WTC11 (cell line): Measurements from ENCODE around the gene PHYHIPL. TPM values are rescaled to one million over a fixed set of nuclear protein-coding genes. Genes with fewer than 3 reads are reported as not detected.
A peak's percentile ranks its signal among the peaks of the same experiment; 100 is the strongest.

Experiments
- CREM ChIP-seq: sonication (generic); formaldehyde crosslinking; IDR thresholded peaks from 2 replicates; pipeline ENCODE4 v1.8.1; 2022; ENCODE audit warnings: mild to moderate bottlenecking, missing genetic modification reagents, moderate library complexity
- FOXK1 ChIP-seq: sonication (generic); formaldehyde crosslinking; IDR thresholded peaks from 2 replicates; pipeline ENCODE4 v1.8.0; 2022; ENCODE audit warnings: mild to moderate bottlenecking, moderate library complexity, missing genetic modification reagents
- MXD4 ChIP-seq: fragments of 250-450 bp; sonication (Bioruptor Pico); IDR thresholded peaks from 2 replicates; pipeline ENCODE4 v1.8.0; 2021; ENCODE audit warnings: mild to moderate bottlenecking, moderate library complexity, borderline replicate concordance
- NR1H2 ChIP-seq: sonication (generic); formaldehyde crosslinking; IDR thresholded peaks from 2 replicates; pipeline ENCODE4 v1.9.0; 2021; ENCODE audit warnings: mild to moderate bottlenecking, moderate library complexity, missing genetic modification reagents
- NR3C1 ChIP-seq: sonication (generic); formaldehyde crosslinking; conservative IDR thresholded peaks from 2 replicates; pipeline ENCODE4 v1.8.1; 2023; ENCODE audit warnings: low read depth, mild to moderate bottlenecking, missing genetic modification reagents
- PRRX2 ChIP-seq: fragments of 250-450 bp; sonication (Bioruptor Pico); IDR thresholded peaks from 2 replicates; pipeline ENCODE4 v1.8.0; 2021; ENCODE audit warnings: mild to moderate bottlenecking
- SOX15 ChIP-seq: fragments of 250-450 bp; sonication (Bioruptor Pico); IDR thresholded peaks from 2 replicates; pipeline ENCODE4 v1.9.0; 2021; ENCODE audit warnings: mild to moderate bottlenecking
- ZNF138 ChIP-seq: sonication (generic); formaldehyde crosslinking; conservative IDR thresholded peaks from 2 replicates; pipeline ENCODE4 v1.8.1; 2022; ENCODE audit warnings: mild to moderate bottlenecking, moderate library complexity, missing genetic modification reagents
- ZNF396 ChIP-seq: fragments of 250-450 bp; sonication (Bioruptor Pico); IDR thresholded peaks from 2 replicates; pipeline ENCODE4 v1.8.0; 2021; ENCODE audit warnings: mild to moderate bottlenecking, moderate library complexity, borderline replicate concordance
- ZNF671 ChIP-seq: fragments of 250-450 bp; sonication (Bioruptor Pico); IDR thresholded peaks from 2 replicates; pipeline ENCODE4 v1.8.0; 2021; ENCODE audit warnings: mild to moderate bottlenecking
- total RNA-seq: library from RNA; stranded (reverse); gene quantifications from 3 replicates; pipeline ENCODE4 v1.2.3, GENCODE V29; 2021
- TF ChIP-seq, protein P1 (sequence below): fragments of 250-450 bp; sonication (Bioruptor Pico); IDR thresholded peaks from 2 replicates; pipeline ENCODE4 v1.9.0; 2021; ENCODE audit warnings: mild to moderate bottlenecking
- TF ChIP-seq, protein P2 (sequence below): fragments of 250-450 bp; sonication (Bioruptor Pico); IDR thresholded peaks from 2 replicates; pipeline ENCODE4 v1.9.0; 2021; ENCODE audit warnings: moderate library complexity, mild to moderate bottlenecking, inconsistent platforms, borderline replicate concordance
- TF ChIP-seq, protein P3 (sequence below): sonication (generic); formaldehyde crosslinking; IDR thresholded peaks from 2 replicates; pipeline ENCODE4 v1.8.1; 2023; ENCODE audit warnings: mild to moderate bottlenecking, moderate library complexity, missing genetic modification reagents
- TF ChIP-seq, protein P4 (sequence below): sonication (generic); formaldehyde crosslinking; IDR thresholded peaks from 2 replicates; pipeline ENCODE4 v1.8.1; 2022; ENCODE audit warnings: mild to moderate bottlenecking, missing genetic modification reagents, moderate library complexity, borderline replicate concordance
- TF ChIP-seq, protein P5 (sequence below): sonication (generic); formaldehyde crosslinking; IDR thresholded peaks from 2 replicates; pipeline ENCODE4 v1.8.0; 2022; ENCODE audit warnings: missing genetic modification reagents
- TF ChIP-seq, protein P6 (sequence below): sonication (generic); formaldehyde crosslinking; IDR thresholded peaks from 2 replicates; pipeline ENCODE4 v1.8.0; 2022; ENCODE audit warnings: mild to moderate bottlenecking, missing genetic modification reagents
- TF ChIP-seq, protein P7 (sequence below): fragments of 250-450 bp; sonication (Bioruptor Pico); IDR thresholded peaks from 2 replicates; pipeline ENCODE4 v1.8.0; 2021; ENCODE audit warnings: mild to moderate bottlenecking
- TF ChIP-seq, protein P8 (sequence below): sonication (generic); formaldehyde crosslinking; IDR thresholded peaks from 2 replicates; pipeline ENCODE4 v1.8.1; 2023; ENCODE audit warnings: mild to moderate bottlenecking, missing genetic modification reagents
- TF ChIP-seq, protein P9 (sequence below): sonication (generic); formaldehyde crosslinking; IDR thresholded peaks from 2 replicates; pipeline ENCODE4 v1.8.0; 2023; ENCODE audit warnings: mild to moderate bottlenecking, missing genetic modification reagents

PHYHIPL gene
- total RNA-seq, 1 experiment from 2014 or later = 0.13 TPM

DNA sequence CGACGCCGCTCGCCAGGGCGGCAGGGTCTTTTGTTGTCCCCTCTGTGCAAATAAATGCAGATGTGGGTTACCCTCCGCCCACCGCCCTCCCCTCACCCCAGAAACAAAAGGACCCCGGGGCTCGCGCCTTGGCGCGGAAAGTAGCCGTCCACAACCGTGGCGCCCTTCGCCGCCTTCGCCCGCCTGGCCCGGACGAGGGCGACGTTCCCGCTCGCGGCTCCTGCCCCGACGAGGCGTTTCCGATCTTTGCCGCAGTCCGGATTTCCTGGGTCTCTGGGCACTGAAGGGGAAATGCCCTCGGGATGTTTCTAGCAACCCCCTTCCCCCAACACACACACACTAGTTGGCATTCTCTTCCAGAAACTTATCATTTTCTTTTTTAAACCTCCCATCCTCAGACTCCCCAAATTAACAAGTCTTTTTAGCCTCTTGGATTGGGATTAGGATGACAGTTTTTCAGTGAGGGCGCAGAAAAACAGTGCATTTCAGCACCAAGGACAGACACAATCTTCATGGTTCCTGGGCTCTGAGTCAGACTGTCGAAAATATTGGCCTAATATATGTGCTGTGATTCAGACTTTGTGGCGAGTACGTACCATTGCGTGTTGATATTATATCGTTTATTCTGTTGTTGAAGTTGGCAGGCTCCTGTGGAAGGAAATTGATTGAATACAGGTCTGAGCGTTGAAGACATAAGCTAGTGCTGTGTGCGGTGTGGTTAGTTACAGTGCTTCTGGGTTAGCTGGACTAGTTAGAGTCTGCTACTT lies 771 bp downstream of the PHYHIPL start (continued):
- TF ChIP-seq, protein P1, sequence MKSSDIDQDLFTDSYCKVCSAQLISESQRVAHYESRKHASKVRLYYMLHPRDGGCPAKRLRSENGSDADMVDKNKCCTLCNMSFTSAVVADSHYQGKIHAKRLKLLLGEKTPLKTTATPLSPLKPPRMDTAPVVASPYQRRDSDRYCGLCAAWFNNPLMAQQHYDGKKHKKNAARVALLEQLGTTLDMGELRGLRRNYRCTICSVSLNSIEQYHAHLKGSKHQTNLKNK (CRISPR knock-in tag) = no peak
- TF ChIP-seq, protein P2, sequence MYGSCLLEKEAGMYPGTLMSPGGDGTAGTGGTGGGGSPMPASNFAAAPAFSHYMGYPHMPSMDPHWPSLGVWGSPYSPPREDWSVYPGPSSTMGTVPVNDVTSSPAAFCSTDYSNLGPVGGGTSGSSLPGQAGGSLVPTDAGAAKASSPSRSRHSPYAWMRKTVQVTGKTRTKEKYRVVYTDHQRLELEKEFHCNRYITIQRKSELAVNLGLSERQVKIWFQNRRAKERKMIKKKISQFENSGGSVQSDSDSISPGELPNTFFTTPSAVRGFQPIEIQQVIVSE = no peak
- no peak for TF ChIP-seq ZNF138 (CRISPR knock-in tag)
- no peak for TF ChIP-seq MXD4 (CRISPR knock-in tag)
- TF ChIP-seq NR3C1 = no peak
- TF ChIP-seq CREM (CRISPR knock-in tag) = peak; percentile 64; the same call in 1 of the 2 replicates
- TF ChIP-seq, protein P3, sequence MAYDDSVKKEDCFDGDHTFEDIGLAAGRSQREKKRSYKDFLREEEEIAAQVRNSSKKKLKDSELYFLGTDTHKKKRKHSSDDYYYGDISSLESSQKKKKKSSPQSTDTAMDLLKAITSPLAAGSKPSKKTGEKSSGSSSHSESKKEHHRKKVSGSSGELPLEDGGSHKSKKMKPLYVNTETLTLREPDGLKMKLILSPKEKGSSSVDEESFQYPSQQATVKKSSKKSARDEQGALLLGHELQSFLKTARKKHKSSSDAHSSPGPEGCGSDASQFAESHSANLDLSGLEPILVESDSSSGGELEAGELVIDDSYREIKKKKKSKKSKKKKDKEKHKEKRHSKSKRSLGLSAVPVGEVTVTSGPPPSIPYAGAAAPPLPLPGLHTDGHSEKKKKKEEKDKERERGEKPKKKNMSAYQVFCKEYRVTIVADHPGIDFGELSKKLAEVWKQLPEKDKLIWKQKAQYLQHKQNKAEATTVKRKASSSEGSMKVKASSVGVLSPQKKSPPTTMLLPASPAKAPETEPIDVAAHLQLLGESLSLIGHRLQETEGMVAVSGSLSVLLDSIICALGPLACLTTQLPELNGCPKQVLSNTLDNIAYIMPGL (CRISPR knock-in tag) = peak; percentile 39; the same call in 1 of the 2 replicates
- no peak for TF ChIP-seq PRRX2 (CRISPR knock-in tag)
- TF ChIP-seq NR1H2 = no peak
- TF ChIP-seq, protein P4, sequence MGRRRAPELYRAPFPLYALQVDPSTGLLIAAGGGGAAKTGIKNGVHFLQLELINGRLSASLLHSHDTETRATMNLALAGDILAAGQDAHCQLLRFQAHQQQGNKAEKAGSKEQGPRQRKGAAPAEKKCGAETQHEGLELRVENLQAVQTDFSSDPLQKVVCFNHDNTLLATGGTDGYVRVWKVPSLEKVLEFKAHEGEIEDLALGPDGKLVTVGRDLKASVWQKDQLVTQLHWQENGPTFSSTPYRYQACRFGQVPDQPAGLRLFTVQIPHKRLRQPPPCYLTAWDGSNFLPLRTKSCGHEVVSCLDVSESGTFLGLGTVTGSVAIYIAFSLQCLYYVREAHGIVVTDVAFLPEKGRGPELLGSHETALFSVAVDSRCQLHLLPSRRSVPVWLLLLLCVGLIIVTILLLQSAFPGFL (CRISPR knock-in tag) = 0 out of 2 replicates have a peak, but pooled peaks have one; percentile 47
- no peak for TF ChIP-seq ZNF396 (CRISPR knock-in tag)
- TF ChIP-seq, protein P5, sequence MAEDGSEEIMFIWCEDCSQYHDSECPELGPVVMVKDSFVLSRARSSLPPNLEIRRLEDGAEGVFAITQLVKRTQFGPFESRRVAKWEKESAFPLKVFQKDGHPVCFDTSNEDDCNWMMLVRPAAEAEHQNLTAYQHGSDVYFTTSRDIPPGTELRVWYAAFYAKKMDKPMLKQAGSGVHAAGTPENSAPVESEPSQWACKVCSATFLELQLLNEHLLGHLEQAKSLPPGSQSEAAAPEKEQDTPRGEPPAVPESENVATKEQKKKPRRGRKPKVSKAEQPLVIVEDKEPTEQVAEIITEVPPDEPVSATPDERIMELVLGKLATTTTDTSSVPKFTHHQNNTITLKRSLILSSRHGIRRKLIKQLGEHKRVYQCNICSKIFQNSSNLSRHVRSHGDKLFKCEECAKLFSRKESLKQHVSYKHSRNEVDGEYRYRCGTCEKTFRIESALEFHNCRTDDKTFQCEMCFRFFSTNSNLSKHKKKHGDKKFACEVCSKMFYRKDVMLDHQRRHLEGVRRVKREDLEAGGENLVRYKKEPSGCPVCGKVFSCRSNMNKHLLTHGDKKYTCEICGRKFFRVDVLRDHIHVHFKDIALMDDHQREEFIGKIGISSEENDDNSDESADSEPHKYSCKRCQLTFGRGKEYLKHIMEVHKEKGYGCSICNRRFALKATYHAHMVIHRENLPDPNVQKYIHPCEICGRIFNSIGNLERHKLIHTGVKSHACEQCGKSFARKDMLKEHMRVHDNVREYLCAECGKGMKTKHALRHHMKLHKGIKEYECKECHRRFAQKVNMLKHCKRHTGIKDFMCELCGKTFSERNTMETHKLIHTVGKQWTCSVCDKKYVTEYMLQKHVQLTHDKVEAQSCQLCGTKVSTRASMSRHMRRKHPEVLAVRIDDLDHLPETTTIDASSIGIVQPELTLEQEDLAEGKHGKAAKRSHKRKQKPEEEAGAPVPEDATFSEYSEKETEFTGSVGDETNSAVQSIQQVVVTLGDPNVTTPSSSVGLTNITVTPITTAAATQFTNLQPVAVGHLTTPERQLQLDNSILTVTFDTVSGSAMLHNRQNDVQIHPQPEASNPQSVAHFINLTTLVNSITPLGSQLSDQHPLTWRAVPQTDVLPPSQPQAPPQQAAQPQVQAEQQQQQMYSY = no peak; the same call in 1 of the 2 replicates
- TF ChIP-seq, protein P6, sequence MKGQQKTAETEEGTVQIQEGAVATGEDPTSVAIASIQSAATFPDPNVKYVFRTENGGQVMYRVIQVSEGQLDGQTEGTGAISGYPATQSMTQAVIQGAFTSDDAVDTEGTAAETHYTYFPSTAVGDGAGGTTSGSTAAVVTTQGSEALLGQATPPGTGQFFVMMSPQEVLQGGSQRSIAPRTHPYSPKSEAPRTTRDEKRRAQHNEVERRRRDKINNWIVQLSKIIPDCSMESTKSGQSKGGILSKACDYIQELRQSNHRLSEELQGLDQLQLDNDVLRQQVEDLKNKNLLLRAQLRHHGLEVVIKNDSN (CRISPR knock-in tag) = peak; percentile 62; the same call in 1 of the 2 replicates
- TF ChIP-seq, protein P7, sequence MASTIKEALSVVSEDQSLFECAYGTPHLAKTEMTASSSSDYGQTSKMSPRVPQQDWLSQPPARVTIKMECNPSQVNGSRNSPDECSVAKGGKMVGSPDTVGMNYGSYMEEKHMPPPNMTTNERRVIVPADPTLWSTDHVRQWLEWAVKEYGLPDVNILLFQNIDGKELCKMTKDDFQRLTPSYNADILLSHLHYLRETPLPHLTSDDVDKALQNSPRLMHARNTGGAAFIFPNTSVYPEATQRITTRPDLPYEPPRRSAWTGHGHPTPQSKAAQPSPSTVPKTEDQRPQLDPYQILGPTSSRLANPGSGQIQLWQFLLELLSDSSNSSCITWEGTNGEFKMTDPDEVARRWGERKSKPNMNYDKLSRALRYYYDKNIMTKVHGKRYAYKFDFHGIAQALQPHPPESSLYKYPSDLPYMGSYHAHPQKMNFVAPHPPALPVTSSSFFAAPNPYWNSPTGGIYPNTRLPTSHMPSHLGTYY (CRISPR knock-in tag) = no peak
- TF ChIP-seq, protein P8, sequence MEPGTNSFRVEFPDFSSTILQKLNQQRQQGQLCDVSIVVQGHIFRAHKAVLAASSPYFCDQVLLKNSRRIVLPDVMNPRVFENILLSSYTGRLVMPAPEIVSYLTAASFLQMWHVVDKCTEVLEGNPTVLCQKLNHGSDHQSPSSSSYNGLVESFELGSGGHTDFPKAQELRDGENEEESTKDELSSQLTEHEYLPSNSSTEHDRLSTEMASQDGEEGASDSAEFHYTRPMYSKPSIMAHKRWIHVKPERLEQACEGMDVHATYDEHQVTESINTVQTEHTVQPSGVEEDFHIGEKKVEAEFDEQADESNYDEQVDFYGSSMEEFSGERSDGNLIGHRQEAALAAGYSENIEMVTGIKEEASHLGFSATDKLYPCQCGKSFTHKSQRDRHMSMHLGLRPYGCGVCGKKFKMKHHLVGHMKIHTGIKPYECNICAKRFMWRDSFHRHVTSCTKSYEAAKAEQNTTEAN = peak; percentile 77; the same call in 1 of the 2 replicates
- peak; percentile 58; the same call in 1 of the 2 replicates for TF ChIP-seq FOXK1 (CRISPR knock-in tag)
- TF ChIP-seq SOX15 = no peak
- no peak for TF ChIP-seq ZNF671 (CRISPR knock-in tag)
- TF ChIP-seq, protein P9, sequence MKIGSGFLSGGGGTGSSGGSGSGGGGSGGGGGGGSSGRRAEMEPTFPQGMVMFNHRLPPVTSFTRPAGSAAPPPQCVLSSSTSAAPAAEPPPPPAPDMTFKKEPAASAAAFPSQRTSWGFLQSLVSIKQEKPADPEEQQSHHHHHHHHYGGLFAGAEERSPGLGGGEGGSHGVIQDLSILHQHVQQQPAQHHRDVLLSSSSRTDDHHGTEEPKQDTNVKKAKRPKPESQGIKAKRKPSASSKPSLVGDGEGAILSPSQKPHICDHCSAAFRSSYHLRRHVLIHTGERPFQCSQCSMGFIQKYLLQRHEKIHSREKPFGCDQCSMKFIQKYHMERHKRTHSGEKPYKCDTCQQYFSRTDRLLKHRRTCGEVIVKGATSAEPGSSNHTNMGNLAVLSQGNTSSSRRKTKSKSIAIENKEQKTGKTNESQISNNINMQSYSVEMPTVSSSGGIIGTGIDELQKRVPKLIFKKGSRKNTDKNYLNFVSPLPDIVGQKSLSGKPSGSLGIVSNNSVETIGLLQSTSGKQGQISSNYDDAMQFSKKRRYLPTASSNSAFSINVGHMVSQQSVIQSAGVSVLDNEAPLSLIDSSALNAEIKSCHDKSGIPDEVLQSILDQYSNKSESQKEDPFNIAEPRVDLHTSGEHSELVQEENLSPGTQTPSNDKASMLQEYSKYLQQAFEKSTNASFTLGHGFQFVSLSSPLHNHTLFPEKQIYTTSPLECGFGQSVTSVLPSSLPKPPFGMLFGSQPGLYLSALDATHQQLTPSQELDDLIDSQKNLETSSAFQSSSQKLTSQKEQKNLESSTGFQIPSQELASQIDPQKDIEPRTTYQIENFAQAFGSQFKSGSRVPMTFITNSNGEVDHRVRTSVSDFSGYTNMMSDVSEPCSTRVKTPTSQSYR = no peak
